ENCODE results near the gene HP. TPM values are rescaled to one million over a fixed set of nuclear protein-coding genes. Genes with fewer than 3 reads are reported as not detected.
"Not testable (repeated sequence)": the region's sequence is repeated elsewhere in the genome, so short reads cannot be mapped to it uniquely, and the experiment has no call there.

The HP gene
- total RNA-seq (2013; cell fraction: nucleolus; rRNA removed), result not detected in 2 replicates
- total RNA-seq (2014; rRNA removed) (not detected in 2 replicates), total RNA-seq (2014; rRNA removed; fragmentation: Illumina TruSeq; extraction: Trizol) (not detected in 2 replicates), total RNA-seq (2021) (8.7 and 10.8 TPM in 2 replicates), polyA plus RNA-seq (2011; rRNA removed) (not detected in 2 replicates), polyA plus RNA-seq (2014; fragmentation: Illumina TruSeq; extraction: Trizol) (not detected in 2 replicates), polyA plus RNA-seq (2014; fragmentation: Nextera tagmentation; extraction: Ambion mirVana) (not detected), polyA plus RNA-seq (2014; rRNA removed) (0.03 TPM in 1 of 2 replicates, not detected in the other), polyA plus RNA-seq (2016; fragmentation: Nextera tagmentation; extraction: Ambion mirVana) (not detected), polyA minus RNA-seq (2011; rRNA and poly(A)+ RNA removed) (not detected in 2 replicates), Bru-seq, nascent RNA (not detected), BruChase-seq, experiment 1, labeled RNA remaining after a 6-hour chase (not detected), BruChase-seq, experiment 2, labeled RNA remaining after a 2-hour chase (percentile 10 among the genes with signal in this experiment)
- not detected for polyA plus RNA-seq (2011; ENCODE audit: low read depth)
- not detected in 2 replicates for polyA plus RNA-seq (2011; cell fraction: cytosol; rRNA removed)
- not detected in 2 replicates for polyA plus RNA-seq (2011; cell fraction: nucleus; rRNA removed)
- 0.14 TPM in 1 of 2 replicates, not detected in the other for polyA plus RNA-seq (2012)
- not detected in 2 replicates for polyA minus RNA-seq (2011; cell fraction: cytosol; rRNA and poly(A)+ RNA removed)
- polyA minus RNA-seq (2011; cell fraction: nucleus; rRNA and poly(A)+ RNA removed), result not detected in 2 replicates
- long read RNA-seq, experiment 1, result 0 reads
- long read RNA-seq, experiment 2, result 0 reads

DNA sequence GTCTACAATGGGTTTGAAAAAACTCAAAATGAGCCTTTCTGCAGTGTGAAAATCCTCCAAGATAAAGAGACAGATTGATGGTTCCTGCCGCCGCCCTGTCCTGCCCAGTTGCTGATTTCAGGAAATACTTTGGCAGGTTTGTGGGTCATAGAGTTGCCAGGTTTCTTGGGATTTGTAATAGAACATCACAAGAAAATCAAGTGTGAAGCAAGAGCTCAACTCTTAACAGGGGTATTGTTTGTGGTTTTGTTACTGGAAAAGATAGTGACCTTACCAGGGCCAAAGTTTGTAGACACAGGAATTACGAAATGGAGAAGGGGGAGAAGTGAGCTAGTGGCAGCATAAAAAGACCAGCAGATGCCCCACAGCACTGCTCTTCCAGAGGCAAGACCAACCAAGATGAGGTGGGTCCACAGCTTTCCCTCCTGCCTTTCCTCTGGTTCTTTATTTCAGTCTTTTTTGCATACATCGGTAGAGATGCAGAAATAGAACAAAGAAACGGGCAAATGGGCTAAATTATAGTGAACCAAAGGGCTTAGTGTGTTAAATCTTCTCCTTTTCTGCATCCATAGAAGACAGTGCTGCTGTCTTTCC lies at the start of gene HP:
HP (plus strand) TSS at position 252 of the 594 bp plus-strand sequence; CDS start at position 400, 148 bp downstream.
- H2AFZ ChIP-seq (ENCODE audit: control insufficient read depth, low read depth, low read length); H3K4me3 ChIP-seq; BruUV-seq (replicated peaks); POLR2A ChIA-PET; H3K27ac ChIP-seq (ENCODE audit: control insufficient read depth, insufficient read depth); H4K20me1 ChIP-seq (ENCODE audit: control insufficient read depth, insufficient read depth); H3K4me1 ChIP-seq (ENCODE audit: control insufficient read depth, insufficient read depth, low read length); H3K4me2 ChIP-seq (ENCODE audit: control insufficient read depth, insufficient read depth); H3K27me3 ChIP-seq (replicated peaks in 1 of 2; ENCODE audit: control insufficient read depth in 2 of 2, insufficient read depth in 2 of 2, low read length in 1 of 2); FAIRE-seq; RAD21 ChIA-PET (ENCODE audit: unreplicated experiment); in situ Hi-C loops (cut with MboI); H3K79me2 ChIP-seq (ENCODE audit: control insufficient read depth, insufficient read depth, low read length); intact Hi-C loops (cut with micrococcal nuclease; ENCODE audit: unreplicated experiment); ATAC-seq; H3K36me3 ChIP-seq (ENCODE audit: control insufficient read depth in 2 of 2, insufficient read depth in 2 of 2, low read length in 1 of 2); DNase-seq (ENCODE audit: low read depth, low spot score); H3K9me3 ChIP-seq (replicated peaks; ENCODE audit: control insufficient read depth, insufficient read depth, low read length); H3K9ac ChIP-seq (ENCODE audit: control insufficient read depth, insufficient read depth, low read length): not testable (repeated sequence)
- WGBS (ENCODE audit: insufficient coverage, insufficient replicate concordance, low lambda C conversion rate, missing lambda C conversion rate), result 52% methylated on average over 5 of the region's 5 CpGs
- SMC1A ChIA-PET (ENCODE audit: uncharacterized antibody, unreplicated experiment), result interaction anchor here (0.7 kb wide), 3 partner anchors 45 to 444 kb away, joined by 3 to 4 read pairs (median 3); no protein-coding TSS in a partner anchor
- CTCF ChIA-PET, result interaction anchor here (0.6 to 0.7 kb wide), 2 partner anchors 33 to 198 kb away, joined by 3 to 4 read pairs; no protein-coding TSS in a partner anchor

GRCh38 chr16:72008065-72008423 lies 46.3 kb upstream of the HP start:
- POLR2A ChIA-PET; ATAC-seq; RAD21 ChIA-PET (ENCODE audit: unreplicated experiment); FAIRE-seq; CTCF ChIA-PET; H3K36me3 ChIP-seq (ENCODE audit: control insufficient read depth in 2 of 2, insufficient read depth in 2 of 2, low read length in 1 of 2); H3K79me2 ChIP-seq (ENCODE audit: control insufficient read depth, insufficient read depth, low read length); H3K4me1 ChIP-seq (ENCODE audit: control insufficient read depth, insufficient read depth, low read length); H3K9ac ChIP-seq (ENCODE audit: control insufficient read depth, insufficient read depth, low read length); SMC1A ChIA-PET (ENCODE audit: uncharacterized antibody, unreplicated experiment); H4K20me1 ChIP-seq (ENCODE audit: control insufficient read depth, insufficient read depth); H3K27me3 ChIP-seq (replicated peaks in 1 of 2; ENCODE audit: control insufficient read depth in 2 of 2, insufficient read depth in 2 of 2, low read length in 1 of 2); BruUV-seq (replicated peaks); DNase-seq (ENCODE audit: low read depth, low spot score); in situ Hi-C loops (cut with MboI); H3K9me3 ChIP-seq (replicated peaks; ENCODE audit: control insufficient read depth, insufficient read depth, low read length): not testable (repeated sequence)
- intact Hi-C loops (cut with micrococcal nuclease; ENCODE audit: unreplicated experiment), result loop anchor here (1.0 kb wide), 1 partner anchor 85 kb away; the partner anchor contains the start of genes DHX38 and TXNL4B
- Histone ChIP-seq H3K4me3 (0 out of 2 replicates have a peak overlapping the region, but pooled peaks have one; percentile 36), H3K4me2 (ENCODE audit: control insufficient read depth, insufficient read depth) (peak overlapping the region; percentile 67; the same call in 1 of the 2 replicates), H3K27ac (ENCODE audit: control insufficient read depth, insufficient read depth) (0 out of 2 replicates have a peak overlapping the region, but pooled peaks have one; percentile 19), H2AFZ (ENCODE audit: control insufficient read depth, low read depth, low read length) (peak overlapping the region; percentile 31)
- WGBS (ENCODE audit: insufficient coverage, insufficient replicate concordance, low lambda C conversion rate, missing lambda C conversion rate), result 52% methylated on average over 9 of the region's 9 CpGs

Measured in GM12878 (cell line).